HEK293 (cell line): Measurements from ENCODE around the gene MRLN.

Experiments used
- CTCF ChIA-PET: fragments of 350-600 bp; formaldehyde crosslinking; extraction: SDS; loops from one replicate; lab custom pipeline; 2021; ENCODE audit warnings: antibody characterized with exemption; lab: Yijun Ruan, JAX
- POLR2A ChIA-PET: fragments of 300-600 bp; formaldehyde crosslinking; extraction: SDS; loops from one replicate; lab custom pipeline; 2020; ENCODE audit warnings: antibody characterized with exemption, inconsistent platforms; lab: Yijun Ruan, JAX
- H3K27ac ChIP-seq: fragments of 200-500 bp; sonication (Bioruptor generic); 2 replicates; pipeline ENCODE4 v1.5.1; 2014; ENCODE audit warnings: low read depth, low read length, control low read depth, inconsistent platforms; ENCODE audit errors: extremely low read depth
- H3K36me3 ChIP-seq, 2 experiments: fragments of 200-500 bp in 1 of 2; sonication (Bioruptor generic) in 1 of 2; 1 replicate in 1 of 2; 2 replicates in 1 of 2; pipeline ENCODE4 v1.5.1; 2014 to 2017; ENCODE audit warnings: inconsistent platforms in 2 of 2, low read length in 2 of 2; ENCODE audit not compliant: control insufficient read depth in 2 of 2, insufficient read depth in 1 of 2
- H3K4me1 ChIP-seq: fragments of 200-500 bp; sonication (Bioruptor generic); 2 replicates; pipeline ENCODE4 v1.5.1; 2014; ENCODE audit warnings: mild to moderate bottlenecking, low read length, inconsistent platforms; ENCODE audit not compliant: control insufficient read depth, insufficient read depth
- H3K4me3 ChIP-seq: 2 replicates; pipeline ENCODE4 v1.5.1; 2011; ENCODE audit warnings: low read depth, mild to moderate bottlenecking, control low read depth, low read length, moderate library complexity
- H3K9me3 ChIP-seq: fragments of 200-500 bp; sonication (Bioruptor generic); 2 replicates; pipeline ENCODE4 v1.5.1; 2014; ENCODE audit warnings: low read depth, low read length, inconsistent platforms; ENCODE audit not compliant: control insufficient read depth, insufficient read depth
- ATF2 ChIP-seq: fragments of 450-650 bp; formaldehyde crosslinking; IDR thresholded peaks from 2 replicates; pipeline ENCODE4 v1.5.1; 2016; ENCODE audit warnings: missing biosample characterization, missing genetic modification characterization, low read depth
- GLIS2 ChIP-seq: fragments of 450-650 bp; formaldehyde crosslinking; IDR thresholded peaks from 2 replicates; pipeline ENCODE4 v1.5.1; 2016; ENCODE audit warnings: missing biosample characterization, missing genetic modification characterization
- KLF16 ChIP-seq: fragments of 450-650 bp; formaldehyde crosslinking; IDR thresholded peaks from 2 replicates; pipeline ENCODE4 v1.5.1; 2017; ENCODE audit warnings: missing biosample characterization, missing genetic modification characterization
- MZF1 ChIP-seq: fragments of 450-650 bp; formaldehyde crosslinking; IDR thresholded peaks from 2 replicates; pipeline ENCODE4 v1.5.1; 2017; ENCODE audit warnings: missing biosample characterization, missing genetic modification characterization, borderline replicate concordance
- RBAK ChIP-seq: fragments of 450-650 bp; formaldehyde crosslinking; IDR thresholded peaks from 2 replicates; pipeline ENCODE4 v1.5.1; 2016; ENCODE audit warnings: missing biosample characterization, missing genetic modification characterization
- REST ChIP-seq: fragments of 450-650 bp; formaldehyde crosslinking; IDR thresholded peaks from 2 replicates; pipeline ENCODE4 v1.5.1; 2016; ENCODE audit warnings: missing biosample characterization, missing genetic modification characterization
- ZNF155 ChIP-seq: fragments of 450-650 bp; formaldehyde crosslinking; IDR thresholded peaks from 2 replicates; pipeline ENCODE4 v1.5.1; 2016; ENCODE audit warnings: missing biosample characterization, missing genetic modification characterization
- ZNF175 ChIP-seq: fragments of 450-650 bp; formaldehyde crosslinking; IDR thresholded peaks from 2 replicates; pipeline ENCODE4 v1.5.1; 2016; ENCODE audit warnings: missing biosample characterization, missing genetic modification characterization
- ZNF239 ChIP-seq: fragments of 450-650 bp; formaldehyde crosslinking; IDR thresholded peaks from 2 replicates; pipeline ENCODE4 v1.5.1; 2016; ENCODE audit warnings: missing biosample characterization, missing genetic modification characterization
- ZNF341 ChIP-seq: fragments of 450-650 bp; formaldehyde crosslinking; IDR thresholded peaks from 2 replicates; pipeline ENCODE4; 2016; ENCODE audit warnings: low read depth, missing biosample characterization, missing genetic modification characterization
- ZNF426 ChIP-seq: fragments of 450-650 bp; formaldehyde crosslinking; IDR thresholded peaks from 2 replicates; pipeline ENCODE4 v1.5.1; 2017; ENCODE audit warnings: missing biosample characterization, missing genetic modification characterization, mild to moderate bottlenecking, inconsistent platforms, moderate library complexity
- ZNF488 ChIP-seq: fragments of 450-650 bp; formaldehyde crosslinking; IDR thresholded peaks from 2 replicates; pipeline ENCODE4 v1.5.1; 2016; ENCODE audit warnings: missing biosample characterization, missing genetic modification characterization
- ZNF544 ChIP-seq: fragments of 450-650 bp; formaldehyde crosslinking; IDR thresholded peaks from 2 replicates; pipeline ENCODE4 v1.5.0; 2017; ENCODE audit warnings: missing biosample characterization, missing genetic modification characterization
- ZNF555 ChIP-seq: fragments of 450-650 bp; formaldehyde crosslinking; conservative IDR thresholded peaks from 2 replicates; pipeline ENCODE4 v1.5.1; 2017; ENCODE audit warnings: missing biosample characterization, mild to moderate bottlenecking, missing genetic modification characterization, inconsistent platforms
- ZNF654 ChIP-seq: fragments of 450-650 bp; formaldehyde crosslinking; IDR thresholded peaks from 2 replicates; pipeline ENCODE4 v1.5.1; 2016; ENCODE audit warnings: low read depth, missing biosample characterization, missing genetic modification characterization
- ZNF670 ChIP-seq: fragments of 450-650 bp; formaldehyde crosslinking; IDR thresholded peaks from 2 replicates; pipeline ENCODE4 v1.5.1; 2016; ENCODE audit warnings: missing biosample characterization, missing genetic modification characterization, low read depth
- ZNF701 ChIP-seq: fragments of 450-650 bp; formaldehyde crosslinking; IDR thresholded peaks from 2 replicates; pipeline ENCODE4 v1.5.1; 2016; ENCODE audit warnings: missing biosample characterization, missing genetic modification characterization
- ZSCAN16 ChIP-seq: fragments of 450-650 bp; formaldehyde crosslinking; IDR thresholded peaks from 2 replicates; pipeline ENCODE4 v1.5.1; 2016; ENCODE audit warnings: missing biosample characterization, missing genetic modification characterization
- TF ChIP-seq, protein P1 (sequence below): fragments of 450-650 bp; formaldehyde crosslinking; IDR thresholded peaks from 2 replicates; pipeline ENCODE4 v1.5.1; 2016; ENCODE audit warnings: missing biosample characterization, missing genetic modification characterization

Gene MRLN

DNA sequence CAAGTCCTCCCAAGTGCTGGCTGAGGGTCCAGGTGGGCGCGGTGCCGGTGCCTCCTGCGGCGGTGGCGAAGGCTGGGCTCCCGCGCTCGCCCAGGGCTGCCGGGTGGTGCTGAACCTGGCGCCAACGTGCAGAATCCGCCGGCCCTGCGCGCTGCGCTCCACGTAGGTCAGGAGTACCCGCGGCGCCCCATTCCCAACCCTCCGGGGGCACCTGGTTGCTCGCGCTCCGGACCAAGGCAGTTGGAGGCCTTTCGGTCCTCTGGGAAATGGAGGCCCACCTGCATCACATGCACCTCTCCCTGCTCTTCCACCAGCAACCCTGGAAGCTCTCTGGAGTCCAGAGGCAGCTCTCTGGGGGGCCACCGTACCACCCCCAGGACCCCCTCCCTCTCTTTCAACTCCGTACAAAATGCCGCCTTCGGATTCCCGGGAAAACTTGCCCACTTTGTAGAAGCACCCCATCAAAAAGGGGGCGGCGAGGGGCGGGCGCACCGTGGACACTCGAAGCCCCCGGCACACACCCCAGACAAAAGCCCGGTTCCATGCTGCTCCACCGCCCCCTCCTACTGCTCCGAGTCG lies 44.4 kb downstream of the MRLN start (continued):
- no peak for TF ChIP-seq ZNF544 (tag by site-specific recombination)
- no peak for TF ChIP-seq KLF16 (tag by site-specific recombination)
- TF ChIP-seq ZNF175 = no peak
- no peak for TF ChIP-seq ZNF701
- TF ChIP-seq ZNF670 (tag by site-specific recombination) = no peak
- no peak for TF ChIP-seq ZSCAN16 (tag by site-specific recombination)
- TF ChIP-seq ZNF426 (tag by site-specific recombination) = no peak
- no peak for TF ChIP-seq RBAK (tag by site-specific recombination)
- TF ChIP-seq, protein P1, sequence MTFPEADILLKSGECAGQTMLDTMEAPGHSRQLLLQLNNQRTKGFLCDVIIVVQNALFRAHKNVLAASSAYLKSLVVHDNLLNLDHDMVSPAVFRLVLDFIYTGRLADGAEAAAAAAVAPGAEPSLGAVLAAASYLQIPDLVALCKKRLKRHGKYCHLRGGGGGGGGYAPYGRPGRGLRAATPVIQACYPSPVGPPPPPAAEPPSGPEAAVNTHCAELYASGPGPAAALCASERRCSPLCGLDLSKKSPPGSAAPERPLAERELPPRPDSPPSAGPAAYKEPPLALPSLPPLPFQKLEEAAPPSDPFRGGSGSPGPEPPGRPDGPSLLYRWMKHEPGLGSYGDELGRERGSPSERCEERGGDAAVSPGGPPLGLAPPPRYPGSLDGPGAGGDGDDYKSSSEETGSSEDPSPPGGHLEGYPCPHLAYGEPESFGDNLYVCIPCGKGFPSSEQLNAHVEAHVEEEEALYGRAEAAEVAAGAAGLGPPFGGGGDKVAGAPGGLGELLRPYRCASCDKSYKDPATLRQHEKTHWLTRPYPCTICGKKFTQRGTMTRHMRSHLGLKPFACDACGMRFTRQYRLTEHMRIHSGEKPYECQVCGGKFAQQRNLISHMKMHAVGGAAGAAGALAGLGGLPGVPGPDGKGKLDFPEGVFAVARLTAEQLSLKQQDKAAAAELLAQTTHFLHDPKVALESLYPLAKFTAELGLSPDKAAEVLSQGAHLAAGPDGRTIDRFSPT = peak; percentile 52; the same call in 1 of the 2 replicates
- TF ChIP-seq ZNF341 (tag by site-specific recombination) = peak; percentile 89
- no peak for TF ChIP-seq ATF2 (tag by site-specific recombination)
- peak; percentile 68 for TF ChIP-seq GLIS2 (tag by site-specific recombination)
- TF ChIP-seq ZNF239 (tag by site-specific recombination) = no peak
- no peak for TF ChIP-seq ZNF488 (tag by site-specific recombination)
- TF ChIP-seq ZNF155 = no peak
- TF ChIP-seq ZNF555 (tag by site-specific recombination) = no peak
- TF ChIP-seq REST (tag by site-specific recombination) = peak; percentile 42; the same call in 1 of the 2 replicates
- no peak for TF ChIP-seq ZNF654 (tag by site-specific recombination)

DNA sequence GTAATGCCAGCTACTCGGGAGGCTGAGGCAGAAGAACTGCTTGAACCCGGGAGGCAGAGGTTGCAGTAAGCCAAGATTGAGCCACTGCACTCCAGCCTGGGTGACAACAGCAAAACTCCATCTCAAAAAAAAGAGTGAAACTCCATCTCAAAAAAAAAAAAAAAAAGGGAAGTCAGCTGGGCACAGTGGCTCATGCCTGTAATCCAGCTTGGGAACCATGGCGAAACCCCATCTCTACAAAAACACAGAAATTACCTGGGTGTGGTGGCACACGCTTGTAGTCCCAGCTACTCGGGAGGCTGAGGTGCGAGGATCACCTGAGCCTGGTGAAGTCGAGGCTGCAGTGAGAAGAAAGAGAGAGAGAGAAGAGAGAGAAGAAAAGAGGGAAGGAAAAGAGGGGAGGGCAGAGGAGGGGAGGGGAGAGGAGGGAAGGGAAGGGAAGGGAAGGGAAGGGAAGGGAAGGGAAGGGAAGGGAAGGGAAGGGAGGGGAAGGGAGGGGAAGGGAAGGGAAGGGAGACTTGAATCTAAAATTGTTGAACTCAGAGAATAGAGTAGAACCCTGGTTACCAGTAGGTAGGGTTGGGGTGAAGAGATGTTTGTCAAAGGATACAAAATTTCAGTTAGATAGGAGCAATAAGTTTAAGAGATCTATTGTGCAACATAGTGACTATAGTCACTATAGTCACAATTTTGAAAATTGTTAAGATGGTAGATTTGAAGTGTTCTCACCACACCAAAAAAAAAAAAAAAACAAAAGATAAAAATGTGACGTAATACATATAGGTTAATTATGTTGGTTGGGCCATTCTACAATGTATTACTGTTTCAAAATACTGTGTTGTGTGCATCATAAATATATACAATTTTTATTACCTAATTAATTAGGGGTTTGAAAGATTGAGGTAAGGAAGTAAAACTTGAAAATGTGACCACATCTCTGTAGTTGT lies 46.1 kb downstream of the MRLN start:
- no peaks in the 10 kb centered on the region for H3K9me3 ChIP-seq
- no peaks in the 10 kb centered on the region for H3K4me1 ChIP-seq
- no peak overlapping the region for H3K4me3 ChIP-seq
- TF ChIP-seq MZF1 = no peak
- peak; percentile 47; the same call in 1 of the 2 replicates for TF ChIP-seq ATF2 (tag by site-specific recombination)
- TF ChIP-seq, all 188 proteins: peak for 1
- H3K27ac ChIP-seq = no peak overlapping the region
- ChIA-PET POLR2A (no interaction called here), CTCF (no interaction called here)
- H3K36me3 ChIP-seq = no peaks in the 10 kb centered on the region
